ENCODE data around the gene EYS. TPM values are rescaled to one million over a fixed set of nuclear protein-coding genes. Genes with fewer than 3 reads are reported as not detected.
"Not testable (repeated sequence)": the region's sequence is repeated elsewhere in the genome, so short reads cannot be mapped to it uniquely, and the experiment has no call there.

The EYS gene
- total RNA-seq, 1 experiment from 2014 or later, result 0.87 TPM

DNA sequence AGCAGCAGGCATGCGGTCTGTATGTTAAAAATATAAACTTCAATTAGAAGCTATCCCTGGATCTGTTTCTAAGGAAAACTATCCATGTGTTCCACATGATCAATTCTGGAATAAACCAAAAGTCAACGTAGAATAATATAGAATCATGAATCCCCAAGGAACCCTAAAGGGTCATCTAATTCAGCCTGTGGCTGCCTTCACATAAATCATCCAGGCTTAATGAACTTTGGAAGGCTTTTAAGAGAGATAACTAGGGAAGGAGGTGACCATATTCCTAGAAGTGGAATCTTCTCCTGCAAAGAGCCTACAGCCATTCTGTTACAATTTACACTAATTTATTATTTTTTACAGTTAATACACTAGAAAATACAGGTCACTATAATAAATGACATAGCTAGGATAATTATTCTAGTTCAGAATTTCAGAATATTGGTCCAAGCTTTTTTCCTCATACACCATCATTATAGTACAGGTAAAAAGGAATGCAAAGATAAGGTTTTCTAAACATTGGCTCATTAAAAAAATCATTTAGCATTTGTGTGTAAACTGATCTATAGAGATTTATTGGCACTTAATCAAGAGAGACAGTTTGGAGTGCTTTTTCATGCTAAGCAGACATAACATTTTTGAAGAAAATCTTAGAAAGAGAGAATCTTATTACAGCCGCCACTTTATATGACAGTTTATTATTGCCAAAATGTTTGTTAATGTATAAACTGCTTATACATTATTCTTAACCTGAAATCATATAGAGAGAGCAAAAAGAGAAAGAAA is 1220.3 kb downstream of the EYS start:
- no peak for DNase-seq (ENCODE audit: low read depth)

DNA sequence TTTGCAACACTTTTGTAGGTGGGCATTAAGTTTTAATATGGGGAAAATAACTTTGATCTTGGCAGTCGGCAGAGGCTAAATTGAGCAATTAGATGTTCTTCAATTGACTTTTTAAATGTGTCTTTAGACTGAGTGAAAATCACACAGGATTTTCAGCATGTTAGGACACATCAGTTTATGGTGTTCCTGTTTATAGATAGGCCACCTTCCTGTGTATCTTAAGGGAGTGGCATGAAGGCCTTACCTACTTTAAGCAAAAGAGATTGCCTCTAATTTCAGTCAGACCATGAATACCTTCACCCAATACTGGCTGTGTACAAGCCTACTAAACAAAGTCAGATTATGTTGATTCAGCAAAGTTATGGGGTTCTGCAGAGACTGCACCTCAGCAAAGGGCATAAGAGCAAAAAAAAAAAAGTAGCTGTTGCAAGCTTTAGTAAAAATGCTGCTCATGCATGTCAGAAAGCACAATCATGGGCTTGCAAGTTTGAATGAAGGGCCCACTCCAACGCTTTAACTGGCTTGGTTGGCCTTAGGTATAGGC is 1223.0 kb downstream of the EYS start:
- no peak for DNase-seq (ENCODE audit: low read depth)

DNA sequence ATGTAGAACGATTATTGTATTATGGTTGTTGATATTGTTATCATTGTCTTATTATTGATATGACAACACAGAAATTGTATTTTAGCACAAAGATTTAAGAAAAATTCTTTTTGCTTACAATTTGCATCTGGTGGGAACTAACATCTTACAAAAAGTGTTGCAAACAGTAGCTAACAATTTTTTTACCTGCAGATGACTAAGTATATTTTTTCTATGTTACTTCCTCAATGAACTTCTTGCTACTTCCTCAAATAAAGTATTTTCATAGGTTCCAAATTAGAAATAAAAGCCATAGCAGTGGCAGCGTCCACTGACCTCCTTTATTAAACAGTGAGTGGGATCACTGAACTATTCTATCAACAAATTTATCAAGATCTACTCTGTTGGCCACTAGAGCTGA is 1224.4 kb downstream of the EYS start:
- DNase-seq (ENCODE audit: low read depth), result no peak

DNA sequence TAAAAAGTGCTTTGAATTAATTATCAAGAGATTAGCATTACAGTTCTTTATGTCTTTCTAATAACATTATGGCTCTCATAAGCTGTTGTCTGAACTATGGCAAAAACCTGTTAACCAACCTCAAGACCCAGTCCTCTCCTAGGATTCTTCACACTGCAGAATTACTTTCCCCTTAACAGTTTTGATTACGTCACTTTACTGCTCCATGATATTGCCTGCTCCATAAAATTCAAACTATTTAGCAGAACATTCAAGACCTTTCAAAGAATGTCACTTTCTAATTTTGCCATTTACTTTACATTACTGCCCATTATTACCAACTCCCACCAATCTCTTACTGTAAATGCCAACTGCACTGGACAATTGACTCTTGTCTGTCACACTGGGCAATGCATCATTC is 1227.9 kb downstream of the EYS start:
- no peak for DNase-seq (ENCODE audit: low read depth)

DNA sequence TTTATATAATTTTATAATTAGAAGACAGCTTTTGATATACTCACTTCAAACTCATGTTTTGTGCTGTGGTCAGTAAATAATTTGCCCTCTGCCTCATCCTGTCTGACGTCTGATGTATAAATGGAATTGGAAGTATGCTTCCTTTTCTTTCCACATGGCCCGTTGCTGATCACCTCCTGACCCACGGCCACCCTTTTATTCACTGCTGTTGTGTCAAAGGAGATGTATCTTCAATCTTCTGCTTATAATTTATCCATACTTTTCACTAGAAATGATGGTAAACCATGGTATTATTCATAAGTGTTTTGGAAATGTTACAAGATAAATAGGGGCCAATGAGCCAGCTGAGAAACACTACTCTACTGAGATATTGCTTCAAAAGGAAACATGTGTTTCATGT is 1229.6 kb downstream of the EYS start:
- peak; percentile 3 for DNase-seq (ENCODE audit: low read depth)

DNA sequence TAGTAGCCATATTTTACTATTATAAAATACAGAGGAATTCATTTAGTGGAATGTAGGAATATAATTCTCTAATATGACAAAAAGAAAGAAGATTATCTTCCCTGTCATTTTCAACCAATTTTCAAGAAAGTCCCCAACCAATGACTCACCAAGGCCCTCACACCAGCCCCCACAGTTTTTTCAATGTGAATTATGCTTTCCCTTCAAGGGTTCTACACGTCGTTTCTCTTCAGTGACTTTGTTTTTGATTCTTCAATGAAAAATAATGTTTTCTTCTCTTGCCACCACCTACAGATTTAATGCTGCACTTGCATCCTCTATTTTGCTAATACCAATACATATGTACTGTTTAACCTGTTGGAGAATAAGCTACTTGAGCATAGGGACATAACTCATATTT is 1230.1 kb downstream of the EYS start:
- DNase-seq (ENCODE audit: low read depth), result no peak

DNA sequence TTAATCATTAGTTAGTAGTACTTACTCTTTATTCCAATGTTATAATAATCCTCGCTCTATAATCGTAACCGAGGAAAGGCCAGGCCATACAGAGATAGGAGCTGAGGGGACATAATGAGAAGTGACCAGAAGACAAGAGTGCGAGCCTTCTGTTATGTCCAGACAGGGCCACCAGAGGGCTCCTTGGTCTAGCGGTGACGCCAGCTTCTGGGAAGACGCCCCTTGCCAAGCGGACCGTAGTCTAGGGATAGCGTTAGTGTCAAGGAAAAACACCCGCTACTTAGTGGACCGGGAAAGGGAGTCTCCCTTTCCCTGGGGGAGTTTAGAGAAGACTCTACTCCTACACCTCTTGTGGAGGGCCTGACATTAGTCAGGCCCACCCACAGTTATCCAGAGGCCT is 1237.6 kb downstream of the EYS start:
- peak; percentile 47 for DNase-seq (ENCODE audit: low read depth)

DNA sequence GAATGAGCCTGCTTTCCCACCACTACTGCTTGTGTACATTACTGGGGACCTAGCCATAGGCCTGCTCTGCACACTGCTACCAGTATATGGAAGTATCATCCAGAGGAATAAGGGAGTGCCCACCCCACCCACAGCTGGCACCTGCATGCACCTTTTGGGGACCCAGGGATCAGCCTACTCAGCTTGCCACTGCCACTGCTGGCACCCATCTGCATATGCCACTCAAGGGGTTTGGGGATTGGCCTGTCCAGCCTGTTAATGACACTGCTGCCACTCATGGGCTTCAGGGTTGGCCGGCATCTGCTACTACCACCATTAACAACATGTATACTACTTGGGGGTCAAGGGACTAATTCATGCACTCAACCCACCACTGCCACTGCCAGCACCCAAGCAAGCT is 1239.4 kb downstream of the EYS start:
- DNase-seq (ENCODE audit: low read depth), result no peak

DNA sequence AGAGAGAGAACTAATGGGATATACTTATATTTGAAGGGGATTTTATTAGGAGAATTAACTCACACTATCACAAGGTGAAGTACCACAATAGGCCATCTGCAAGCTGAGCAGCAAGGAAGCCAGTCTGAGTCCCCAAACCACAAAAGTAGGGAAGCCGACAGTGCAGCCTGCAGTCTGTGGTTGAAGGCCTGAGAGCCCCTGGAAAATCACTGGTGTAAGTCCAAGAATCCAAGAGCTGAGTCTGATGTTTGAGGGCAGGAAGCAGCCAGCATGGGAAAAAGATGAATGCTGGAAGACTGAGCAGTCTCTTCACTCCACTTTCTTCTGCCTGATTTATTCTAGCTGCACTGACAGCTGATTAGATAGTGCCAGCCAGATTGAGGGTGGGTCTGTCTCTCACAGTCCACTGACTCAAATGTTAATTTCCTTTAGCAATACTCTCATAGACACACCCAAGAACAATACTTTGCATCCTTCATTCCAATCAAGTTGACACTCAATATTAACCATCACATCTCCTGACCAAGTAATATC is 1247.5 kb downstream of the EYS start:
- peak; percentile 55 for DNase-seq (ENCODE audit: low read depth)

DNA sequence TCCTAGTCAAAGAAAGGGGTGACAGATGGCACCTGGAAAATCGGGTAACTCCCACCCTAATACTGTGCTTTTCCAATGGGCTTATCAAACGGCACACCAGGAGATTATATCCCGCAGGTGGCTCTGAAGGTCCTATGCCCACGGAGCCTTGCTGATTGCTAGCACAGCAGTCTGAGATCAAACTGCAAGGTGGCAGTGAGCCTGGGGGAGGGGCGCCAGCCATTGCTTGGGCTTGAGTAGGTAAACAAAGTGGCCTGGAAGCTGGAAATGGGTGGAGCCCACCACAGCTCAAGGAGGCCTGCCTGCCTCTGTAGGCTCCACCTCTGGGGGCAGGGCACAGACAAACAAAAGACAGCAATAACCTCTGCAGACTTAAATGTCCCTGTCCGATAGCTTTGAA is 1258.9 kb downstream of the EYS start:
- DNase-seq (ENCODE audit: low read depth), result not testable (repeated sequence)

DNA sequence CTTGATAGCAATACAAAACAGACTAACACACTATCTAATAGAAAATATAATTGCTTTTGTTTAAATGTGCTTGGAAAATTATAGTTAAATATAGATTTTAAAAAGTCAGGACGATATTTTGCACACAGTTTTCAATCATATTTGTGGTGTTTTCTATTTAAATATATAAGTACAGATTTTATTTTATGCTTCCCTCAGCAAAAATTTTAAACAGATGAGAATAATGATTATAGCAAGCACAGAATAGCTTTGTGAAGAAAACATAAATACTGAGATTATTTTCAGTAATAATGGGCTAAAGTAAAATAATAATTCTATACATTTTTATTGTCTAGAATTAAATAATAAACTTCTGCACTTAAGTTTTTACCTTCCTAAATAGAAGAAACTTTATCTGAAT is 1262.0 kb downstream of the EYS start:
- DNase-seq (ENCODE audit: low read depth), result no peak

DNA sequence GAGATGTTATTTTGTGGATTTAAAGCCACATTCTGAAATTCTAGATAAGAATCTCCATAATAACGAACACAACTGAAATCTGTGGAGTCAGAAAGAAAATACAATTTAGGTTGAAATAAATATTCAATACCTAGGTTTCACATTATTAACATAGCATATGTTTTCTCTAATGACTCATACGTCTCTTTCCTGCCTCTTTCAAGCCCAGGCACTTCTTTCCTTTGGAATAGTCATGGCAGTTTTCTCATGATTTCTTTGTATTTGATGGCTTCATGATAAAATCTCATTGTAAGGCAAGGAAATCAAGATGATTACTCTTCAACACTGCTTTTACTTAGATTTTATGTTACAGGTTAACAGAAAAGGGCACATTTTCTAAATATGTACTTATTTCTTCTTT is 1267.8 kb downstream of the EYS start:
- DNase-seq (ENCODE audit: low read depth), result peak; percentile 30

DNA sequence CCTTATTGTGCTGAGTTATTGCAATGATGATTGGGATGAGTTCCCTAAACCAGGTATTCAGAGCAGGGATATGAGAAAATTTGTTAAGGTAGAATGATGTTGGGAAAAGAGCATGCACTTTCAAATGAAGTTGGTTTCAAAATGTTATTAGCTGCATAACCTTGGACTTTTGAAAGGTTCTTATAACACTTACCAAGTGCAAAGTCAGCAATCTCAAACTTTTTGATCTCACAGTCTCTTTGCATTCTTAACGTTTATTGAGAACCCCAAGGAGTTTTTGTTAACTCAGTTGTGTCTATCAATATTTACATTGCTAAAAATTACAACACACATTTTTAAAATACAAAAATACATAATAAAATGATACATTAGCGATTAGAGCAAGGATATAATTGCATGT is 1269.0 kb downstream of the EYS start:
- no peak for DNase-seq (ENCODE audit: low read depth)

DNA sequence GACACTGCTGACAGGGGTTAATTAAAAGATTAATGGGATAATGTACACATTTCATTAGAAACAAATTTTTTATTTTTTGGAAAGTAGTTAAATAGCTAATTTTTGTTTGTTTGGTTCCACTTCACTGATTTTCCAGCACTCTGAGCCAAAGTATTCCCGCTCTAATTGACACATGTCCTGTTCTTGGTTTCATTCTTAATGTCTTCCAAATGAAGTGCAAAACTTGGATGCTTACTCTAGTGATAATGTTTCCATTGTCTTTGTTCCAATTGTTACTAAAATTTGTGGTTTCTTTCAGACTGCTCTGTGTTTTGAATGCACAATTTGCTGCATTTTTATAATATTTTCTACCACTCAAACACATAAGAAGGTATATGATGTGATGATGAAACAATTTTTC is 1277.1 kb downstream of the EYS start:
- no peak for DNase-seq (ENCODE audit: low read depth)

DNA sequence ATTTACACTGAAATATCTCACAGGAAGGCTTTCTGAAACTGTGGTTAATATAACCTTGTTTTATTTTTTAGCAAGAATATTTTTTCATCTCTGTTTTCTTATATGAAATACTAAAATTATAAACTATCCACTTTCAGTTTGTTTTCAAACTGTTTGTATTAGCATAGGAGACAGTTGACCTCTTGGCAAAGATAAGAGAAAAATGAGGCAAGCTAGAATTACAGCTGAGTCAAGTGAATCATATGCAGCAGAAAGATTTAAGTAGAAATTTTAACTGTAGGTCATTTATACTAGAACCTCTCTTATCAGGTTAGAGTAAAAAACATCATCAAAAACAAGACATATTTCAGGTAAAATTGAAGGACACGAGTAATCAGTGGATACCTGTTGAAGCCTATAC is 1278.8 kb downstream of the EYS start:
- no peak for DNase-seq (ENCODE audit: low read depth)

DNA sequence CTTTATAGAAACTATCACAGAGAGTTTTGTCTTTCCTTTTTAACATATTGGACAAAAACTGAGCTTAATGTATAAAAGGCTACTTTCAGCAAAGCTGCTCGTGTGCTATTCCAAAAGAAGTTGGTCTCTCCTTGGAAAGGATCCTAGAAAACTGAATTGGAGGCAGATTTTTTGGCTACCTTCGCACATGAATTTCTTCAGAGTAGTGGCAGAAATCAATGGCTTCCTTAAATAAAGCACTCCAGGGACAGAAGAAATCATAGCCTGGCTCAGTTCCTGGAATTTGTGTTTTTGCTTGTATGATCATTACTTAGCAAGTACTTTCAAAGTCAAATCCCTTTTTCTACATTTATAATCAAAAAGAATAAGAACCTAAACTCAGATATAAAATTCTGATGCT is 1291.1 kb downstream of the EYS start:
- no peak for DNase-seq (ENCODE audit: low read depth)

DNA sequence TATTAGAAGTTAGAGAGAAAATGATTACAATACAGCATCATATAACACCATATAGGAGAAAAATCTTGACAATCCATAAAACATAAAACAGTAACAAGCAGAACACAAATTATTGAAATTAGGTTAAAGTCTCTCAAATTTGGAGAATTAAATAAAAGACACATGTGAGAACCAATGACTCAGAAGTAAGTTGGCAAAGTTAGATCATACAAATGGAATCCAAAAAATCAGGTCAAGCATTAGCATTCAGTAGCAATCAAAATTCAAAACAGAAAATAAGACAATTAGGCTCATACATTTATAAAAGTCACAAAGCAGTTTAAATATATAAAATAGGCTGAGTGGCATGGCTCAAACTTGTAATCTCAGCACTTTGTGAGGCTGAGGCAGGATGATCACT is 1295.8 kb downstream of the EYS start:
- no peak for DNase-seq (ENCODE audit: low read depth)

DNA sequence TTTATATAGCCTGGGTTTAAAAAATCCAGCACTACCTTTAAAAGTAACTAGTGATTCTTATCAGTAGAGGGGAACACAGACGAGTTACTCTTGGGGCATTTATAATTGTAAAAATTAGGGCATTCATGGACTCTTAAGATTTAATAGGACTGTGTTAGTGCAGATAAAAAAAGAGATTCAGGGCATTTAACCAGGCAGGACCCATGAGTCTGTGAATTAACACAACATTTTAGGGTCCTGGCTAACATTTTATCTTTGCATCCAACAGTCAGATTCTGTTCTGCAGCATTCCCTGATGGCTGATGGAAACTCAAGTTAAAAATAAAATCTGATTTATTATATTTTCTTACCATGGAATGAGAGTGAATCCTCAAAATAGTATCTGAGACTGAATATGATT is 1297.1 kb downstream of the EYS start:
- no peak for DNase-seq (ENCODE audit: low read depth)

DNA sequence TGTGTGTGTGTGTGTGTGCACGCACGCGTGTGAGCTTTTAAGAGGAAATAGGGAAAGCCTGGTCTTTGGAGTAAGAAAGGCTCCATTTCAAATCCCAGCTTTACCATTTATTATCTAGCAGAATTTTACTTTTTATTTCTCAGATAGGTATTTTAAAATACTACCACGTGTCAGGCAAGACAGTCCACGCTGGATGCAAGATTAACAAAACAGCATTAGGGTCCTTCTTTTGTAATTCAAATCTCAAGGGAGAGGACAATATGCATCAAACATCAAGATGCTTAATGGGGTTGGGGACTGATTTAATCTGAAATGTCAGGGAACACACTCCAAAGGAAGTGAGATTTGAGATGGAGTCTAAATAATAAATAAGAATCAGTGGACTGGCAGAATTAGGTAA is 1302.6 kb downstream of the EYS start:
- DNase-seq (ENCODE audit: low read depth), result no peak

DNA sequence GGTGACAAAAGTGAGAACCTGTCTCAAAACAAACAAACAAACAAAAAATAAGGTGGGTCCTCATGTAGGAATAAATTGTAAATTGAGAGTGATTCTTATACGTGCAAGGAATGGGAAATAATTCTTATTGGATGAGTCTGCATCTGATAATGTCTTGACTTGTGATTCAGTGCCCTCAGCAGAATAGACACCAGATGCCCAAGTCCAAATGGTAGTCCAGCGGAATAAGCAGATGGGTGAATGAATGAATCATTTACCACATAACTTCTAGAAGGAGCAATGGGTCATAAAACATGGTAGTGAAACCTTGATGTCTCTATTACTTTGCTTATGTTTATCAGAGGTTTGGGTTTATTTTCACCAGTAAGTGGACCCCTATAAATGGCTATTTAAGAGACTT is 1323.7 kb downstream of the EYS start:
- DNase-seq (ENCODE audit: low read depth), result peak; percentile 4

DNA sequence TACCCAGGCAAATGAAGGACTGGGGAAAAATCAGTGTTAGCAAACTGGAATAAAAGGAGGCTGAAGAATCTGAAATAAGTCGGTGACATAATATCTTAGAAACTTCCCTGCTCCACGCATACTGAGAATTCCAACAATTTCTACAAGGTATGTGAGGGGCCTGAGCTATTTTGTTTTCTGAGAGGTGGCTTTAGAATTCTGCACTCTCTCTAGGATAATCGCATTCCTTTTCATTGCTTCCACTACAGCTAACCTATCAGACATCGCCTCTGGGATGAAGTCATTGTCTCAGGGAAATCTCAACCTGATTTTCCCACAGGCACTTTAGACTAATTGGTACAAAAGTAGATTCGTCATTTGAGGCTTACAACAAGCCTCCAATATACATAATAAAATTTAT is 1330.6 kb downstream of the EYS start:
- no peak for DNase-seq (ENCODE audit: low read depth)

DNA sequence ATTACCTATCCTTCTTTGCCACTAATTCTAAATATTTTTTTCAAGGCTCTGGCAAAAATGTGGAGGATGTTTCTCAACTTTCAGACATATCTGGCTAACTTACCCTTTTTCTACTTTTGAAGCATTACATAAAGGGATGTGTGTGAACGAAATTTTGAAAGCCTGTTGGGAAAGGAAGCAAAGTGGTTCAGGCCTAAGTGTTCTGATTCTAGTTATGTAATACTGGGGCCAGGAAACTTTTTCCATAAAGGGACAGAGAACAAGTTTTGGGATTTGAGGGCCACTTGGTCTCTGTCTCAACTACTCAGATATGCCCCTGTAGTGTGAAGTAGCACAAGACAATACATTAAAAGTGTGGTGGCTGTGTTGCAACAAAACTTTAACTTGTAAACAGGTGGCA is 1349.6 kb downstream of the EYS start:
- no peak for DNase-seq (ENCODE audit: low read depth)

DNA sequence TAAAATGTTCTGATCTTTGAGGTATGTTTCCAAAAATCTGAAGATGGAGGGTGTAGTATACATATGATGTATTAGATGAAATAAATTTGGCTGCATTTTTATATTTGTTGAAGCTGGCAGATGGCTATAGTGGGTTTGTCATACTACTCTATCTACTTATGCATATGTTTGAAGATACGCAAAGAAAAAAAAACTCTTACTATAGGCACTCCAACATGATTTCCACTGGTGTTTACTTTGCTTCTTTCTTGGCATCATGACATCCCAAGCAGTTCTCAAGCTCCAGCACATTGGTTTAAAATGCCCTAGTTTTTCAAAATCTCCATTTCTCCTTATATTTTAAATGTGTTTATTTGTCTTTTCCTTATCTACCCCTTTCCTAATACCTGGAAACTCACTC is 1359.6 kb downstream of the EYS start:
- DNase-seq (ENCODE audit: low read depth), result no peak

Data from HT1080 (cell line).